RWPE1 (cell line): Measurements from ENCODE around the gene FRMD4A.
A peak's percentile ranks its signal among the peaks of the same experiment; 100 is the strongest.

Experiments
- CTCF ChIA-PET: fragments of 350-600 bp; sonication (Branson Sonifier 250); formaldehyde crosslinking; extraction: SDS; loops from one replicate; lab custom pipeline; 2021; lab: Yijun Ruan, JAX
- POLR2A ChIA-PET: fragments of 400-600 bp; formaldehyde crosslinking; extraction: SDS; loops from one replicate; lab custom pipeline; 2020; ENCODE audit warnings: antibody characterized with exemption; ENCODE audit not compliant: low non-redundant PET; lab: Yijun Ruan, JAX
- DNase-seq: peaks from one replicate; pipeline ENCODE4 v3.0.0; 2012; ENCODE audit warnings: low spot score
- H3K27ac ChIP-seq: fragments of 450-650 bp; 2 replicates; pipeline ENCODE4 v1.5.1; 2017
- TF ChIP-seq, protein P1 (sequence below): fragments of 450-650 bp; conservative IDR thresholded peaks from 2 replicates; pipeline ENCODE4 v1.5.1; 2017; ENCODE audit warnings: low read depth, mild to moderate bottlenecking

FRMD4A gene

DNA sequence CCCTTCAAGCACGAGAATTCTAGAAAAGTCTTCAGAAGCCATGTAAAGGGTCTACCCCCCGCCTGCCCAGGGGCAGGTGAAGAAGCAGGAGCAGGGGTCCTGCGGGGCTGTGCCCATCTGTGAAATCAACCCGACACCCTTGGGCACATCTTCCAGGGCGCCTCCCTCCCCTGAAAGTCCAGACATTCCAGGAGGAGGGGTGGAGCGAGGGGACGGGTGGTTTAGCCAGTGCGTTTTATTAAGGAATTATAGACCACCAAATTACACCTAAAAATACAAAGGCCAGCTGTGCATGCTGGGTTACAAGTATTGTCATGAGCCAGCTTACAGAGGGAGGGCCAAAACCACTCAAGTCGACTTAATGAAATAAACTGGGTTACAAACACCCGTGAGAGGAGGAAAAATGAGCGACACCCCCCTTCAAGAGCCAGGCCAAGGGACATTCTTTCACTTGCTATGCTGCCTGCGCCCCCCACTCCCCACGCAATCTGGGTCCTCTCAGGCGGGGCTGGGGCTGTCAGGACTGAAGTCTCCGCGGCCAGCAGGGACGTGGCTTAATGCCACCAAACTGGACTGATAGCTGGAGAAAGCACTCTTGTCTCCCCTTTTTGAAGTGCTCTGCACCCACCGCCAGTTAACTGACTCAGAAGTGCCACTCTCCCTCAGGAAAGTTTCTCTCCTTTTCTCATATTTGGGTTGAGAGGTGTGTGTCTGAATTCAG is 360.3 kb downstream of the FRMD4A start:
- H3K27ac ChIP-seq, result no peak overlapping the region
- no peak for DNase-seq
- TF ChIP-seq, protein P1, sequence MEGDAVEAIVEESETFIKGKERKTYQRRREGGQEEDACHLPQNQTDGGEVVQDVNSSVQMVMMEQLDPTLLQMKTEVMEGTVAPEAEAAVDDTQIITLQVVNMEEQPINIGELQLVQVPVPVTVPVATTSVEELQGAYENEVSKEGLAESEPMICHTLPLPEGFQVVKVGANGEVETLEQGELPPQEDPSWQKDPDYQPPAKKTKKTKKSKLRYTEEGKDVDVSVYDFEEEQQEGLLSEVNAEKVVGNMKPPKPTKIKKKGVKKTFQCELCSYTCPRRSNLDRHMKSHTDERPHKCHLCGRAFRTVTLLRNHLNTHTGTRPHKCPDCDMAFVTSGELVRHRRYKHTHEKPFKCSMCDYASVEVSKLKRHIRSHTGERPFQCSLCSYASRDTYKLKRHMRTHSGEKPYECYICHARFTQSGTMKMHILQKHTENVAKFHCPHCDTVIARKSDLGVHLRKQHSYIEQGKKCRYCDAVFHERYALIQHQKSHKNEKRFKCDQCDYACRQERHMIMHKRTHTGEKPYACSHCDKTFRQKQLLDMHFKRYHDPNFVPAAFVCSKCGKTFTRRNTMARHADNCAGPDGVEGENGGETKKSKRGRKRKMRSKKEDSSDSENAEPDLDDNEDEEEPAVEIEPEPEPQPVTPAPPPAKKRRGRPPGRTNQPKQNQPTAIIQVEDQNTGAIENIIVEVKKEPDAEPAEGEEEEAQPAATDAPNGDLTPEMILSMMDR, result no peak
- ChIA-PET POLR2A (no interaction called here), CTCF (no interaction called here)

DNA sequence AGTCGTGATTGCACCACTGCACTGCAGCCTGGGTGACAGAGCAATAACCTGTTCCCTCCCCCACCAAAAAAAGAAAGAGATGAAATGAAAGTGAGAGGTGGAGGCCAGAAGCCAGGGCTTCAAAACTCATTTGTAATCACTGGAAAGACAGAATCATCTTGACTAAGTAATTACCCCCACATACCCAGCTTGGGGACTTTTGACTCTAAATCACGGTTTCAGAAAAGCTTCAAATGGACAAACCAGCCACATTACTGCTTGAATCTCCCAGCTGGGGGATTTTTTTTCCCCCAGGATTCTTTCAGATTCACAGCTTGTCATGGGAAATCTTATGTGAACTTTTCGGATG is 361.0 kb downstream of the FRMD4A start:
- DNase-seq, result no peak
- ChIA-PET CTCF (no interaction called here), POLR2A (no interaction called here)
- peak overlapping the region; percentile 60 for H3K27ac ChIP-seq
- TF ChIP-seq, protein P1, result no peak

DNA sequence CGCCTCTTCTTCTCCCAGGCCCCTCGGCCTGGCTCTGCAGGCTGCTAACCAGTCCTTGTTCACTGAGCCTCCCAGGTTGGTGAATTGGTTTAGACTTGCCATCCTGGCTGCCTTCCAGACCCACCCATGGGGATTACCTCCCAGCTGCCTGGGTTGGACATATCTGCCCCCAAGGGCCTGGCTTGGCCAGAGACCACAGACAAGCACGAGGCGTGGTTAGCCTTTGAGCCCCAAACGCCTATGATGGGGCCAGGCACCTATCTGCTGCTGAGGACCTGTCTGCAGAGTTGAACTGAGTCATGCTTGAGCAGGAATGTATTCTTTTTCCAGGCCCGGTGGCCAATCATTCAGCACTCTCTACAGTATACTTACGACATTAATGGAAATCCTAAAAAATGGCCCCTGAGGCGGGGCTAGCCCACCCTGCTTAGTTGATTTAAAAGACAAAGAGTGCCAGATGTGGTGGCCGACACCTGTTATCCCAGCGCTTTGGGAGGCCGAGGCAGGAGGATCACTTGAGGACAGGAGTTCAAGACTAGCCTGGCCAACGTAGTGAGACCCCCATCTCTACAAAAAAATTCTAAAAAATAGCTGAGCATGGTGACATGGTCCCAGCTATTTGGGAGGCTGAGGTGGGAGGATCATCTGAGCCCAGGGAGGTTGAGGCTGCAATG is 361.5 kb downstream of the FRMD4A start:
- TF ChIP-seq, protein P1, result no peak
- peak; percentile 81 for DNase-seq
- H3K27ac ChIP-seq, result peak overlapping the region; percentile 60
- CTCF ChIA-PET, result interaction anchor here (0.7 kb wide), 1 partner anchor 15 kb away, joined by 3 read pairs; no protein-coding TSS in a partner anchor
- POLR2A ChIA-PET, result no interaction called here

DNA sequence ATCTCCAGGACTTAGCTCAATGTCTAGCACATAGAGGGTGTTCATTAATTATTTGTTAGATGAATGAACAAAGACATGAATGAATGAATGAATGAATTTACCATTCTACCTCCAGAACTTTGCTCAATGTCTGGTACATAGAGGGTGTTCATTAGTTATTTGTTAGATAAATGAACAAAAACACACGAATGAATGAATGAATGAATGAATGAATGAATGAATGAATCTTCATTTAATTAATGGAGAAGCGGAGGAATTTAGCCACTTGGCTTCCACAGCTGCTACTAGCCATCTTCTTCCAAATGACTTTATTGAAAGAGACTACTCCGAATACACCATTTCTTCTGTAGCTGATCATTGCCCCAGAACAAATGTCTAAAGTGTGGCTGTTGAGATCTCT is 368.9 kb downstream of the FRMD4A start:
- TF ChIP-seq, protein P1, result no peak
- DNase-seq, result no peak
- CTCF ChIA-PET, result no interaction called here
- no peak overlapping the region for H3K27ac ChIP-seq
- POLR2A ChIA-PET, result no interaction called here

DNA sequence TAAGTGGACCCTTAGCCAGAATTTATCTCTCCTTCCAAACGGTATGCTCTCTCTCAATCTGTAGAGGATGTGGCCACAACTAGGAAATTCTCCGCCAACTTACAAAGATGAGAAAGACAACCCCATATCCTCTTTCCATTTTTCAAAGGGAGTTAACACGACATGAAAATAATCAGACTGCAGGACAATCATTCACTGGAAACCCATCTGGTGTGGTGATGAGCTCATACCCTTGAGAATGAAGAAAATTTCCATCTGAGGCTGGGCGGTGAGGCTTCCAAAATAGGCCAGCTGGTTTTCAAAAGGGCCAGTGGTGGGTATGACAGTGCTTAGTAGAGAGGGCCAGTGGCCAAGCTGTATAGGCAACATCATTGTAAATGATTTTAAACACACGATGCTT is 369.6 kb downstream of the FRMD4A start:
- H3K27ac ChIP-seq, result no peak overlapping the region
- ChIA-PET CTCF (interaction anchor here (0.6 kb wide), 2 partner anchors 20 to 557 kb away, joined by 3 to 4 read pairs; no protein-coding TSS in a partner anchor), POLR2A (no interaction called here)
- TF ChIP-seq, protein P1, result no peak
- no peak for DNase-seq

DNA sequence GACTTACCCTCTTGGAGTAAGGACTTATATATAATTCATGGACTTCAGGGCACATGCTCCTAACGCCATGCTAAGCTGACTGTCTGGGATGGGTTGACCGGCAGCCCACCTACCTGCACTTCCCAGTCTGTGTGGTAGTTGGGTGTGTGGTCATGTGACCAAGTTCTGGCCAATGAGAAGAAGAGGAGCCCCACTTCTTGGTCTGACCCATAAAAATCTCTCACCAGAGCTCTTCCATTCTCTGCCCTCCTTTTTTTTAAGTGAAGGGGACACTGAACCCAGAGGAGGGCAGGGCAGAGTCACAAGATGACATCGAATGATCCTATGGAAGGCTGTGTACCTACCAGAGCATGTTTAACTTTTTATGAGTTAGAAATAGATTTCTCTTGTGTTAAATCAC is 370.1 kb downstream of the FRMD4A start:
- ChIA-PET POLR2A (no interaction called here), CTCF (interaction anchor here (0.6 kb wide), 2 partner anchors 499 to 557 kb away, joined by 3 to 4 read pairs; no protein-coding TSS in a partner anchor)
- H3K27ac ChIP-seq, result no peak overlapping the region
- DNase-seq, result no peak
- TF ChIP-seq, protein P1, result no peak
